Mucosa of stomach (tissue), 1 donor: Measurements from ENCODE around the gene REEP3.

Experiments
- H3K27me3 ChIP-seq: one replicate; pipeline ENCODE4 v1.7.0; 2013; ENCODE audit warnings: mild to moderate bottlenecking, low read length; ENCODE audit not compliant: control insufficient read depth, insufficient read depth
- H3K36me3 ChIP-seq: one replicate; pipeline ENCODE4 v1.7.0; 2013; ENCODE audit warnings: low read length; ENCODE audit not compliant: control insufficient read depth, insufficient read depth
- H3K4me1 ChIP-seq: one replicate; pipeline ENCODE4 v1.7.0; 2013; ENCODE audit warnings: mild to moderate bottlenecking, low read length; ENCODE audit not compliant: control insufficient read depth, insufficient read depth
- H3K4me3 ChIP-seq: one replicate; pipeline ENCODE4 v1.7.0; 2013; ENCODE audit warnings: low read length
- H3K9ac ChIP-seq: one replicate; pipeline ENCODE4 v1.7.0; 2013; ENCODE audit warnings: mild to moderate bottlenecking, low read length, moderate library complexity
- H3K9me3 ChIP-seq: one replicate; pipeline ENCODE4 v1.7.0; 2013; ENCODE audit warnings: mild to moderate bottlenecking, low read length, moderate library complexity; ENCODE audit not compliant: control insufficient read depth
- donor health status: Pancreatic carcinoma.

The REEP3 gene

DNA sequence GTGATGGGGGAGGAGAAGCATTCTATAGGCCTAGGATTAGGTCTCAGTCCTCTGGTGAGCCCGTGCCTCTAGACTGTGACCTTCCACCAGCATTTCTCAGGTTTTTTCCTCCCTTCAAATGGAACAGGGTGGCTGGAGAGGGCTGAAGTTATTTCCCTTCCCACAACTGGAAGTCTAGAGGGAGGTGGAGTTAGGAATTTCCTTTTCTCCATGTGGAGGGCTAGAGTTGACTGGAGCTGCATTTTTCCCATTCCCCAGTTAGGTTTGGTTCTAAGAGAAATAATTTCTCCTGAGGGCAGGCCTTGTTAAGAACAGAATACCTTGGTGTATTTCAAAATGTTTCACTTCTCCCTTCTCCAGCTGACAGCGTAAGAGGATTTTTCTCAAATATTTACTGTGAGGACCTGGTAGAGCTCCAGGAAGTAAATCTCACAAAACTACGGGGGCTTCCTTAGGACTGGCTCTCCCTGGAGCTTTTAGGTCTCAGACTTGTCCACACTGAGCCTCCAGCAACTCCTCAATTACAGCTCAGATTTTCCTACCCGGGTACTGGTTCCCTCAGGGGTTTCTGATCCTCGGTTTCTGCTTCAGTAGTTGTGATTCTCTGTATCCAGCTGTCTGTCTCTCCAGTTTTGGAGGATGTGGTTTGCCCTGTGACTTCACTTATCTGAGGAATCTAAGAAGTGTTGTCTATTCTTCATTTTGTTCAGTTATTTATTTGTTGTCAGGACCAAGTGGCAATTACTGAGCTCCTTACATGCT, 6.0 kb upstream of the REEP3 start:
- Histone ChIP-seq H3K4me1 (peaks cover 5% of the 10 kb centered on the region), H3K27me3 (no peaks in the 10 kb centered on the region), H3K9me3 (no peaks in the 10 kb centered on the region), H3K36me3 (no peaks in the 10 kb centered on the region), H3K4me3 (no peak overlapping the region), H3K9ac (no peak overlapping the region)

DNA sequence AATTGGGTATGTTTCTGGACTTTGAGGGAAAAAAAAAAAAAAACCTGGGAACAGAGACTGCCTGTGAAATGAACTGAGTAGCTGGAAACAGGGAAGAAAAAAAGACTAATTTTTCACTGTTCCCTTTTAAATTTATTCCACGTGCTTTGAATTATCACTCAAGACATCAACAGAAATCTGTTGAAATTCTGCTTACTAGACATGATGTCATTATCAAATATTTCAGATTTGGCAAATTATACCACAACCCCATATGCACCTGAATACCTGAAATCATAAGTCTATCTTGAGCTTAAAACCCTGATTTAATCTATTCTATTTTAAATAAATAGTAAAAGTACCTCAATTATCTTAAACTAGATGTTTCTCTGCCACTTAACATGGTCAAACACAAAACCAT, 5.0 kb upstream of the REEP3 start:
- Histone ChIP-seq H3K9me3 (no peaks in the 10 kb centered on the region), H3K36me3 (no peaks in the 10 kb centered on the region), H3K4me1 (peaks cover 11% of the 10 kb centered on the region), H3K9ac (no peak overlapping the region), H3K4me3 (no peak overlapping the region), H3K27me3 (no peaks in the 10 kb centered on the region)

DNA sequence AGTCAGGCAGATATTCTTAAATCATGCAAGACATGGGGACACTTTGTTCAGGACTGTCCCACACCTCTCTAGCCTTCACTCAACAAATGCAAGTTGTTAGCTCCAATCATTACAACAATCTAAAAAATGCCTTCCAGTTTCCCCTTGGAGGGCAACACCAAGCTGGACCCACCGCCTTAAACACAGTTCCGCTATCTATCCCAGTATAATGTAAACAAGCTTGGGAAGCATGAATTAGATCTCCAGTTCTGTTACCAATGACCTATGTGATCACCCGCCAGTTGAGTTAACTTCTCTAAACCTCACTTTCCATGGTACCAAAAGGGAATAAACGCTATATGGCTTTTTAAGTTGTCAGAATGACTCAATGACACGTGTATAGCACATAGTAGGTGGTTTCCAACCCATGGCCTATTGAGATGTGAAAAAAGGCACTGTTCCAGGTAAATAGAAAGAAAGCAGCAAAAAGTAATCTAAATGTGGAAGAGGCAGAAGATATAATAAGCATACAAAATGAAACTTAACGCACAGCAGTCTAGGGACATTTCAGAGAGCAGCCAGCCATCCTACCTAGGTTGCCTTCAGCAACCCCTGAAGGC, 2.4 kb upstream of the REEP3 start:
- no peak overlapping the region for H3K9ac ChIP-seq
- no peaks in the 10 kb centered on the region for H3K9me3 ChIP-seq
- no peak overlapping the region for H3K4me3 ChIP-seq
- peaks cover 23% of the 10 kb centered on the region for H3K4me1 ChIP-seq
- H3K27me3 ChIP-seq = no peaks in the 10 kb centered on the region
- no peaks in the 10 kb centered on the region for H3K36me3 ChIP-seq

DNA sequence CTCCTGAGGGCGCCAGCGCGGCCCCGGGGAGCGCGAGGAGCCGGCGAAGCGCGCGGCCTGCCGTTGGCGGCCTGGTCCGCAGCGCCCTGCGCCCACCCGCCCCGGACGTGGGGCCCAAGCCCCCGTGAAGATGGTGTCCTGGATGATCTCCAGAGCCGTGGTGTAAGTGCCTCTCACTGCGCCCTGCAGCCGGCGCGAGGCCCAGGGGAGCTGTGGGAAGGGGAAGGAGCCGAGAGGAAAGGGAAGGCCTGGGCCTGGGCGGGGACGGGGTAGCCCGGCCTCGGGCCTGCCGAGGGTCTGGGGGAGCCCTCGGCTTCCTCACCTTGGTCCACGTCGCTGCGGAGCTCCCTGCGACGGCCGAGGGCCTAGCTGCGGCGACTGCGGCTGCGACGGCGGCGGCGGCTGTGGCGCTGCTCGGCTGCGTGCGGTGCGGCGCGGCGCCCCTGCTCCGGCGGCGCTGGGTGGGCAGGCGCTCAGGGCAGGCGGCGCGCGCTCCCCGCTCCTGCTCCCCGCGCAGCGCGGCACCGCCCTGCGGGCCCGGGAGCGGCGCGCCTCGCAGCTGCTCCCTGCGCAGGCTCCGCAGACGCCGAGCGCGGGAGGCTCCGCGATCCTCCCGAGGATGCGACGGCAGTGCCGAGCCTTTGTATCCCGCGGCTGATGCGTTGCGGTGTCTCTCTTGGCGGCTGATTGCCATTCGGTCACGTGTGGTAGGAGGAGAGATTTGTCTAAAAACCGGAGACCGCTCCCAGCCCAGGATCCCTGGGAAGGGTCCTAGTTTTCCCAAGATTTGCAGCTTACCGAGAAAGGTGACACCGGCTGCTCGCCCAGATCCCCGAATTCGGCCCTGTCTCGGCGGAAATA, 445 bp downstream of the REEP3 start:
- H3K9ac ChIP-seq = peak overlapping the region; percentile 95
- peak overlapping the region; percentile 81 for H3K4me3 ChIP-seq
- H3K4me1 ChIP-seq = peaks cover 23% of the 10 kb centered on the region
- H3K27me3 ChIP-seq = no peaks in the 10 kb centered on the region
- no peaks in the 10 kb centered on the region for H3K36me3 ChIP-seq
- H3K9me3 ChIP-seq = no peaks in the 10 kb centered on the region

DNA sequence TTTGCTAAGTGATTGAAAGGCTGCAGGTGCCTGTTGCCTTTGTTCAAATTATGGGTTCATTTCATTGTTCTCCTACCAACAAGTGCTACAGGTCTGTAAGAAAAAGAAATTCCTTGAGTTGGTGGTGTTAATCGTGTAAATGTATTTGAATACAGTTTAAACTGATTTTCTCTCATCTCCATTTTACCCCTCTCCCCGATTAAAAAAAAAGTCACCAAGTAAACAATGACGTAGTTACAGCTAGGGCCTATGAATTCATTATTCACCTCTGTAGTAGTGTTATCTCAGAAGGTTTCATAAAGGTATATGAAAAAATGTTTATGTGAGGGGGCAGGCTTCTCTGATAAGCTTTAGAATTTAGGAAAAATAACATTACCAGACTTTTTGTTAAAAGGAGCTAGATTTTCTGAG, 1.1 kb downstream of the REEP3 start:
- peak overlapping the region; percentile 81 for H3K4me3 ChIP-seq
- no peaks in the 10 kb centered on the region for H3K9me3 ChIP-seq
- peak overlapping the region; percentile 95 for H3K9ac ChIP-seq
- H3K27me3 ChIP-seq = no peaks in the 10 kb centered on the region
- H3K4me1 ChIP-seq = peaks cover 23% of the 10 kb centered on the region
- H3K36me3 ChIP-seq = no peaks in the 10 kb centered on the region

DNA sequence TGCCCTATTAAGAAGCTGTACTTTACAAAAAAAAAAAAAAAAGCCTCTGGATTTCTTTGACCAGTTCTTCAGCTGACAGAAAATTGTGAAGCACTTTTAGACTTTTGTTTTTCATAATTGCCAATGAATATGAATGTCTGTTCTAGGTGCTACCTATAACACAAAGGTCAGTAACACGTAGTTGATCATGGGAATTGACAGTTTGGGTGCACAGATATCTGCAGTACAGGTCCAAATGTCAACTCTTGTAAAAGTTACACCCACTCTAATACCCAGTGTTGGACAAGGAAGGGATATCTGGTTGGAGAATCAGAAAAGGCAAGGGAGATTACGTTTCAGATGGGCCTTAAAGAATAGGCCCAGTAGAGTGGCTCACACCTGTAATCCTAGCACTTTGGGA, 1.8 kb downstream of the REEP3 start:
- no peaks in the 10 kb centered on the region for H3K9me3 ChIP-seq
- peak overlapping the region; percentile 95 for H3K9ac ChIP-seq
- no peak overlapping the region for H3K4me3 ChIP-seq
- H3K36me3 ChIP-seq = no peaks in the 10 kb centered on the region
- H3K4me1 ChIP-seq = peaks cover 23% of the 10 kb centered on the region
- no peaks in the 10 kb centered on the region for H3K27me3 ChIP-seq

DNA sequence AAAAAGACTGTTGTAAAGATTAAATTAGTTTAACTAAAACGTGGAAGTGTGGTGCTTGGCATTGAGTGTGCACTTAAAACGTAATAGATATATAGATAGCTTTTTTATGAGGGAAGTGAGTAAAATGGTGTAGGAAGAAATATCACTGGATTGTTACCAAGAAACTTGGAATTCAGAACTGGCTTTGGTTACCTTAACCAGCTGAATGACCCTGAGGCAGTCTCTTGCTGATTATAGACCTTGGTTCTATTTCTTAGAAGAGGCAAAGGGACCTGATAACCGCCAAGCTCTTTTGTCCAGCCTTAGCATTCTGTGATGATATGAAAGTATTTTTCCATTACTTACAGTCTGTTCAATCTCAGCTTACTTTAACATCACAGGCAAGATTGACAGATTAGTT, 3.8 kb downstream of the REEP3 start:
- Histone ChIP-seq H3K9ac (no peak overlapping the region), H3K27me3 (no peaks in the 10 kb centered on the region), H3K9me3 (no peaks in the 10 kb centered on the region), H3K4me1 (peaks cover 19% of the 10 kb centered on the region), H3K4me3 (no peak overlapping the region), H3K36me3 (no peaks in the 10 kb centered on the region)

DNA sequence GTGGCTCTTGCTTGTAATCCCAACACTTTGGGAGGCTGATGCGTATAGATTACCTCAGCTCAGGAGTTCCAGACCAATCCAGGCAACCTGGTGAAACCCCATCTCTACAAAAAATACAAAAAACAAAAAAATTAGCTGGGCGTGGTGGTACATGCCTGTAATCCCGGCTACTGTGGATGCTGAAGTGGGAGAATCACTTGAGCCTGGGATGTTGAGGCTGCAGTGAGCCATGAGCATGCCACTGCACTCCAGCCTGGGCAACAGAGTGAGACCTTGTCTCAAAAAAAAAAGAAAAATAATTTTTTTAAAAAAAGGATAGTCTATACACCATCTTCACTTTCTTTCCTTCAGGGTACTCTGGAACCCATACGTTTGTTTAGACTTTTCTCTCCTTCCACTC, 6.2 kb downstream of the REEP3 start:
- Histone ChIP-seq H3K4me1 (peaks cover 10% of the 10 kb centered on the region), H3K9me3 (no peaks in the 10 kb centered on the region), H3K27me3 (no peaks in the 10 kb centered on the region), H3K36me3 (no peaks in the 10 kb centered on the region), H3K4me3 (no peak overlapping the region), H3K9ac (no peak overlapping the region)

DNA sequence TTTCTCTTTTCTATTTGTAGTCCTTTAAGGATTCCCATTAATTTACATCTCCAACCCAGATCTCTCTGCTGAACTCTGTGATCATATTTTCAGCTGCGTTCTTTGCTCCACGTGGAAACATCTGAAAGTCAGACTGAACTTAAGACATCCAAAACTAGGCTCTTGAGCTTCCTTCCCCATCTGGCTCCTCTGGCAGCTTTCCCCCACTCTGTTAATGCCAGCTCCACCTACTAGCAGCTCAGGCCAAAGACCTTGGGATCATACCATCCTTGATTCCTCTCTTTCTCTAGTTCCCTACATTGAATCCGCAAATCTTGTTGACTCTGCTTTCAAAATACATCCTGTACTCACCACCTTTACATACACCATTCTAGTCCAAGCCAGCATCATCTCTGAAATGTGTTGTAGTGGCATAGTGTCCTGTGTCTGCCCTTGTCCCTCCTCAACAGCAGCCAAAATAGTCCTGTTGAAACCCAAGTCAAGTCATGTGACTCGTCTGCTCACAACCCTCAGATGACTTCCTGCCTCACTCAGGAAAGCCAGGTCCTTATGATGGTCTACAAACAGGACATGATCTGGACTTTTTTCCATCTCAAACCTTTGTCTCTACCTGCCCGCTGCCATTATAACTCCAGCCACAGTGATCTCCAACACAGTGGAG, 7.0 kb downstream of the REEP3 start:
- H3K4me1 ChIP-seq = peaks cover 5% of the 10 kb centered on the region

DNA sequence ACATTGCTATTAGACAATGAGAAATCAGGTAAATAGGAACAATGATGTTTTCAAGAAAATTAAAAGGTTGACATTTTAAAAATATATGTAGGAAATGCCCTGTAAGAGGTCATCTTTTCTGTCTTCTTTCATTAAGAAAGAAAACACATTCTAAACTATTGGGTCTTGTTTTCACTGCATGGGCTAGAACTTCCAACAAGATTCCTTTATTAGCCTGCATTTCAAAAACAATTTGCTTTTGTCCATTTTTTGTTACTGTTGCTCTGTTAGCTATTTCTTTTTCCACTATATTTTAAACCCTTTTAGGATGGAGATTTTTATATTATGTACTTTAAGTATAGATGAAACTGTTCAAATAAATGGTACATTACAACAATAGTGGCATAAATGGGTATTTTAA, 9.2 kb downstream of the REEP3 start:
- Histone ChIP-seq H3K9ac (no peak overlapping the region), H3K9me3 (no peaks in the 10 kb centered on the region), H3K27me3 (no peaks in the 10 kb centered on the region), H3K36me3 (no peaks in the 10 kb centered on the region), H3K4me3 (no peak overlapping the region), H3K4me1 (no peaks in the 10 kb centered on the region)

More for the DNA sequence above, 7.0 kb downstream of the REEP3 start:
- no peaks in the 10 kb centered on the region for H3K9me3 ChIP-seq
- H3K36me3 ChIP-seq = no peaks in the 10 kb centered on the region
- no peak overlapping the region for H3K9ac ChIP-seq
- no peaks in the 10 kb centered on the region for H3K27me3 ChIP-seq
- H3K4me3 ChIP-seq = no peak overlapping the region

DNA sequence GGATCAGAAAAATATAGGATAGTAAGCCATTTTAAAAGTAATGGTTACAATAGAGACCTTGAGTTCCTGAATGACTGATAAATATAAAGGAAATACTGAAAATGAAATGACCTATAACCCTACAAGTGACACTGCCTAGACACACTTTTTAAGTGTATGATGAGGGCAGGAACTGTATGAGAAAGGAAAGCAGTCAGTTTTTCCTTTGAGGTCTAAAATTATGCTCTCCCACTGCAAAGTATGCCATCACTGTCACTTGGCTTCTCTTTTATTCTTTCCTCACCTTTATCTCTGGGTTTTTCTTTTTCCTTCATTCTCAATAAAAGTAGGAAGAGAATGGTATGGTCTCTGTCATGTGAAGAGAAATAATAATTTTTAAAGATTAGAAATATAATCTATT, 13.5 kb downstream of the REEP3 start:
- H3K36me3 ChIP-seq = no peaks in the 10 kb centered on the region
- no peaks in the 10 kb centered on the region for H3K27me3 ChIP-seq
- no peaks in the 10 kb centered on the region for H3K4me1 ChIP-seq
- no peak overlapping the region for H3K4me3 ChIP-seq
- no peaks in the 10 kb centered on the region for H3K9me3 ChIP-seq
- H3K9ac ChIP-seq = no peak overlapping the region

DNA sequence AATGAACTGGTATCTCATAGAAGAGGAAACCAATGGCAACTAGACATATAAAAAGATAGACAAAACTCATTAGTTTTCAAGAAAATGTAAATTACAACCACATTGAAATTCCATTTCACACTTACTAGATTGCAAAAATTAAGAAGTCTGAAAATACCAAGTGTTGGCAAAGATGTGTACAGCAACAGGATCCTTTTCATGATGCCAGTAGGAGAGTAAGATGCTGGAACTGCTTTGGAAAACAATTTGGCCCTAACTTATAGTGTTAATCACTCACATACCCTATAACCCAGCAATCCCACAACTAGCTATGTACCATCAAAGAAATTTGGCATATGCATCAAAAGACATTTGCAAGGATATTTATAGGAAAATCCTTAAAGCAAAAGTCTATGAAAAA, 15.5 kb downstream of the REEP3 start:
- no peaks in the 10 kb centered on the region for H3K27me3 ChIP-seq
- no peaks in the 10 kb centered on the region for H3K36me3 ChIP-seq
- H3K9me3 ChIP-seq = no peaks in the 10 kb centered on the region
- H3K9ac ChIP-seq = no peak overlapping the region
- no peaks in the 10 kb centered on the region for H3K4me1 ChIP-seq
- no peak overlapping the region for H3K4me3 ChIP-seq
